ENCODE data around the gene PRRT2. TPM values are rescaled to one million over a fixed set of nuclear protein-coding genes. Genes with fewer than 3 reads are reported as not detected.

PRRT2 gene
- total and polyA plus RNA-seq, 2 experiments from 2014 or later, result 13.3 to 16.6 TPM

- H3K4me2 ChIP-seq, result no peak overlapping the region
- no peaks in the 10 kb centered on the region for H3K27me3 ChIP-seq (ENCODE audit: insufficient read depth)
- no peaks in the 10 kb centered on the region for H3K9me2 ChIP-seq (ENCODE audit: insufficient read depth)
- peaks cover 40% of the 10 kb centered on the region for H3K4me1 Mint-ChIP-seq
- H4K20me1 ChIP-seq (replicated peaks; ENCODE audit: insufficient read depth), result peaks cover 5% of the 10 kb centered on the region; the same call in 1 of the 2 replicates
- no peak overlapping the region for H2AFZ ChIP-seq
- TF ChIP-seq EZH2phosphoT487 (IDR thresholded peaks at IDR 0.05; ENCODE audit: unreplicated experiment), result no peak
- no peak for TF ChIP-seq EZH2 (IDR thresholded peaks at IDR 0.05; ENCODE audit: low read depth, unreplicated experiment)
- TF ChIP-seq REST (IDR thresholded peaks at IDR 0.05; ENCODE audit: unreplicated experiment), result no peak
- no peak for TF ChIP-seq ZNF331 (CRISPR knock-in tag; IDR thresholded peaks at IDR 0.05; ENCODE audit: low read depth)
- no peak for TF ChIP-seq ETS1 (IDR thresholded peaks at IDR 0.05)
- no peak for TF ChIP-seq ZNF114 (CRISPR knock-in tag; IDR thresholded peaks at IDR 0.05)
- peaks cover 20% of the 10 kb centered on the region; the same call in 1 of the 2 replicates for H3F3A ChIP-seq (replicated peaks; ENCODE audit: low read depth)
- H3K9me3 Mint-ChIP-seq, result no peaks in the 10 kb centered on the region; the same call in 2 of the 3 replicates
- H3K4me1 ChIP-seq (ENCODE audit: insufficient read depth), result peaks cover 16% of the 10 kb centered on the region; the same call in 1 of the 2 replicates
- DNase-seq (ENCODE audit: low spot score) (no peak), ATAC-seq (no peak)
- peaks cover 9% of the 10 kb centered on the region for H3K27me3 Mint-ChIP-seq (ENCODE audit: insufficient read depth, low read depth, poor library complexity)
- H3K27ac Mint-ChIP-seq, result no peak overlapping the region
- peaks cover 35% of the 10 kb centered on the region for H3K36me3 Mint-ChIP-seq (ENCODE audit: low read depth)
- H3K4me3 Mint-ChIP-seq, result no peak overlapping the region
- peak overlapping the region; percentile 55; the same call in 1 of the 2 replicates for H3K27ac ChIP-seq (ENCODE audit: low read depth)
- H3K4me3 ChIP-seq, result no peak overlapping the region
- H3K79me2 ChIP-seq (replicated peaks; ENCODE audit: insufficient read depth), result peaks cover 17% of the 10 kb centered on the region
- H3K36me3 ChIP-seq (ENCODE audit: insufficient read depth), result peaks cover 13% of the 10 kb centered on the region
Measured at GRCh38 chr16:29821643-29822115, 9.7 kb downstream of the PRRT2 start.

- DNase-seq (ENCODE audit: low spot score), result no peak
- Histone ChIP-seq H4K20me1 (replicated peaks; ENCODE audit: insufficient read depth) (peaks cover 3% of the 10 kb centered on the region; the same call in 1 of the 2 replicates), H3K36me3 (ENCODE audit: insufficient read depth) (peaks cover 3% of the 10 kb centered on the region; the same call in 1 of the 2 replicates), H3K27ac (ENCODE audit: low read depth) (0 out of 2 replicates have a peak overlapping the region, but pooled peaks have one; percentile 32), H3K79me2 (replicated peaks; ENCODE audit: insufficient read depth) (no peaks in the 10 kb centered on the region), H3K4me1 (ENCODE audit: insufficient read depth) (no peaks in the 10 kb centered on the region; the same call in 1 of the 2 replicates), H3F3A (replicated peaks; ENCODE audit: low read depth) (peaks cover 3% of the 10 kb centered on the region), H2AFZ (no peak overlapping the region), H3K9me2 (ENCODE audit: insufficient read depth) (no peaks in the 10 kb centered on the region), H3K27me3 (ENCODE audit: insufficient read depth) (no peaks in the 10 kb centered on the region), H3K4me2 (no peak overlapping the region), H3K4me3 (no peak overlapping the region)
- peaks cover 9% of the 10 kb centered on the region for H3K36me3 Mint-ChIP-seq (ENCODE audit: low read depth)
- H3K9me3 Mint-ChIP-seq, result no peaks in the 10 kb centered on the region; the same call in 2 of the 3 replicates
- peak overlapping the region; percentile 93; the same call in 1 of the 2 replicates for H3K27ac Mint-ChIP-seq
- peaks cover 24% of the 10 kb centered on the region for H3K4me1 Mint-ChIP-seq
- no peak for ATAC-seq
- peaks cover 9% of the 10 kb centered on the region for H3K27me3 Mint-ChIP-seq (ENCODE audit: insufficient read depth, low read depth, poor library complexity)
- H3K4me3 Mint-ChIP-seq, result no peak overlapping the region
- no peak for TF ChIP-seq EZH2 (IDR thresholded peaks at IDR 0.05; ENCODE audit: low read depth, unreplicated experiment)
- TF ChIP-seq STAT1 (IDR thresholded peaks at IDR 0.05; ENCODE audit: unreplicated experiment), result no peak
- no peak for TF ChIP-seq REST (IDR thresholded peaks at IDR 0.05; ENCODE audit: unreplicated experiment)
- no peak for TF ChIP-seq JUNB (IDR thresholded peaks at IDR 0.05; ENCODE audit: unreplicated experiment)
- TF ChIP-seq POLR2AphosphoS5 (IDR thresholded peaks at IDR 0.05; ENCODE audit: low read depth), result no peak
Measured at GRCh38 chr16:29824589-29825144, 12.7 kb downstream of the PRRT2 start.

Data from GM23338 (cell line).